ENCODE data around the gene BMPR1B. TPM values are rescaled to one million over a fixed set of nuclear protein-coding genes. Genes with fewer than 3 reads are reported as not detected.

The BMPR1B gene
- total RNA-seq, 1 experiment from 2014 or later, result 0.35 TPM

DNA sequence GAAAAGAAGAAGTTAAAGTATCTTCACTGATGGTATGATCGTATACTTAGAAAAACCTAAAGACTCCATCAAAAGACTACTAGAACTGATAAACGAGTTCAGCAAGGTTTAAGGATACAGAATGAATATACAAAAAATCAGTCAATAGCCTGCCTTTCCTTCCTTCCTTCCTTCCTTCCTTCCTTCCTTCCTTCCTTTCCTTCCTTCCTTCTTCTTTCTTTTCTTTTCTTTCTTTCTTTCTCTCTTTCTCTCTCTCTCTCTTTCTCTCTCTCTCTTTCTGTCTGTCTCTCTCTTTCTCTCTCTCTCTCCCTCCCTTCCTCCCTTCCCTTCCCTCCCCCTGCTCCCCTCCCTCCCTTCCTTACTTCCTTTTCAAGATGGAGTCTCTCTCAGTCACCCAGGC lies 362.7 kb downstream of the BMPR1B start:
- no peak for DNase-seq
- Histone ChIP-seq H4K20me1 (ENCODE audit: control insufficient read depth, insufficient read depth, insufficient read length) (no peaks in the 10 kb centered on the region), H3K9me3 (ENCODE audit: control insufficient read depth, low read depth, low read length) (no peaks in the 10 kb centered on the region), H2AK5ac (ENCODE audit: insufficient read length, low read length) (no peak overlapping the region), H3K56ac (ENCODE audit: insufficient read length, low read depth, low read length) (no peak overlapping the region), H3K18ac (ENCODE audit: insufficient read length, low read depth, low read length) (no peak overlapping the region), H4K8ac (replicated peaks; ENCODE audit: insufficient read length, low read depth, low read length) (no peak overlapping the region), H3K79me1 (ENCODE audit: insufficient read depth, low read depth, low read length, poor library complexity, severe bottlenecking) (no peaks in the 10 kb centered on the region), H4K91ac (ENCODE audit: insufficient read length, low read depth, low read length) (no peak overlapping the region), H2BK12ac (ENCODE audit: insufficient read length, low read depth, low read length) (no peak overlapping the region), H3K9ac (ENCODE audit: extremely low read depth, insufficient read length, low read length) (no peak overlapping the region), H3T11ph (ENCODE audit: low read length) (no peak overlapping the region), H3K4ac (ENCODE audit: low read depth, low read length) (no peak overlapping the region), H2BK20ac (ENCODE audit: low read depth, low read length, poor library complexity, severe bottlenecking) (no peak overlapping the region), H3K23ac (ENCODE audit: insufficient read length, low read depth, low read length) (no peak overlapping the region), H3K14ac (ENCODE audit: insufficient read depth, low read length) (no peak overlapping the region), H4K5ac (ENCODE audit: insufficient read length, low read depth, low read length) (no peak overlapping the region), H2BK15ac (ENCODE audit: low read depth, low read length) (no peak overlapping the region), H2AFZ (ENCODE audit: low read length) (no peak overlapping the region), H3K4me2 (ENCODE audit: insufficient read depth, insufficient read length, low read length) (no peak overlapping the region), H2BK120ac (ENCODE audit: low read depth, low read length, poor library complexity, severe bottlenecking) (no peak overlapping the region), H3K79me2 (ENCODE audit: insufficient read depth, low read length) (no peaks in the 10 kb centered on the region), H3K27me3 (ENCODE audit: insufficient read depth, low read length) (no peaks in the 10 kb centered on the region), H3K27ac (ENCODE audit: insufficient read length, low read depth, low read length) (no peak overlapping the region), H2BK5ac (ENCODE audit: insufficient read length, low read length) (no peak overlapping the region), H3K23me2 (ENCODE audit: insufficient read length, low read depth, low read length, poor library complexity, severe bottlenecking) (no peaks in the 10 kb centered on the region), H3K4me1 (ENCODE audit: insufficient read depth, low read length) (no peaks in the 10 kb centered on the region)
- Mint-ChIP-seq H3K36me3 (ENCODE audit: insufficient read depth in 1 of 3, low read depth in 3 of 3) (no peaks in the 10 kb centered on the region), H3K27ac (no peak overlapping the region), H3K9me3 (no peaks in the 10 kb centered on the region), H3K27me3 (ENCODE audit: low read depth) (no peaks in the 10 kb centered on the region), H3K4me1 (no peaks in the 10 kb centered on the region), H3K4me3 (no peak overlapping the region)
- TF ChIP-seq, protein P1, sequence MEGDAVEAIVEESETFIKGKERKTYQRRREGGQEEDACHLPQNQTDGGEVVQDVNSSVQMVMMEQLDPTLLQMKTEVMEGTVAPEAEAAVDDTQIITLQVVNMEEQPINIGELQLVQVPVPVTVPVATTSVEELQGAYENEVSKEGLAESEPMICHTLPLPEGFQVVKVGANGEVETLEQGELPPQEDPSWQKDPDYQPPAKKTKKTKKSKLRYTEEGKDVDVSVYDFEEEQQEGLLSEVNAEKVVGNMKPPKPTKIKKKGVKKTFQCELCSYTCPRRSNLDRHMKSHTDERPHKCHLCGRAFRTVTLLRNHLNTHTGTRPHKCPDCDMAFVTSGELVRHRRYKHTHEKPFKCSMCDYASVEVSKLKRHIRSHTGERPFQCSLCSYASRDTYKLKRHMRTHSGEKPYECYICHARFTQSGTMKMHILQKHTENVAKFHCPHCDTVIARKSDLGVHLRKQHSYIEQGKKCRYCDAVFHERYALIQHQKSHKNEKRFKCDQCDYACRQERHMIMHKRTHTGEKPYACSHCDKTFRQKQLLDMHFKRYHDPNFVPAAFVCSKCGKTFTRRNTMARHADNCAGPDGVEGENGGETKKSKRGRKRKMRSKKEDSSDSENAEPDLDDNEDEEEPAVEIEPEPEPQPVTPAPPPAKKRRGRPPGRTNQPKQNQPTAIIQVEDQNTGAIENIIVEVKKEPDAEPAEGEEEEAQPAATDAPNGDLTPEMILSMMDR (conservative IDR thresholded peaks at IDR 0.05), result no peak
- no CpG with 5 or more reads among the region's 2 CpGs for WGBS (ENCODE audit: extremely low coverage, insufficient read length, low lambda C conversion rate)

Data from H9 (cell line).